ENCODE measurements around the gene ERN1. TPM values are rescaled to one million over a fixed set of nuclear protein-coding genes. Genes with fewer than 3 reads are reported as not detected.
A peak's percentile ranks its signal among the peaks of the same experiment; 100 is the strongest.

Gene ERN1
- total RNA-seq, 4 donors from 2014 or later: 7.8 to 29.2 (median 12.8) TPM

DNA sequence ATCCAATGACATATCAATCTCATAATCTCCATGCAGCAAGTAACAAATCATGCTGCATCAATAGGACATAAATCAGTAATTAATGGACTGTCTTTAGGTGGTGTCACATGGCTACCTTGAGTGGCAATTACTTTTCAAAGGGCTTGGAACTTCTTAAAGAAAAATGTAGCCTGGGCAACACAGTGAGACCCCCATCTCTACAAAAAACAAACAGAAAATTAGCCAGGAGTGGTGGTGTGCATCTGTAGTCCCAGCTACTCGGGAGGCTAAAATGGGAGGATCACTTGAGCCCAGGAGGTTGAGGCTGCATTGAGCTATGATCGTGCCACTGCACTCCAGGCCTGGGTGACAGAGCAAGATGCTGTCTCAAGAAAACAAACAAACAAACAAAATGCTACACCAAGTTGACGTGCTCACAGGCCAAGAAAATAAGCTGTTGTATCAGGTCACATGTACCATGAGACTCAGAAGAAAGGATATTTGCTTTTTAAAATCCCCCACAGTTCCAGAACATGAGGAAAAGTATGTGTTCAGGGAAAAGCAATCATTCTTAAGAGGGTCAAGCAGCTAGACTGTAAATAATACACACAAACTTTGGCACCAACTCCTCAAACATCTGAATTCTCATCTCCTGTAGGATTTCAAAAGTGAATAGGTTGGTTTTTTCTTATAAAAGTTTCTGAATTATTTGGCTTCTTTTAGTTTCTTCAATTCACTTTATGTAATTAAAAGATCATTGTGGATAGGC, 23.8 kb upstream of the ERN1 start:
- TF ChIP-seq, protein P1, sequence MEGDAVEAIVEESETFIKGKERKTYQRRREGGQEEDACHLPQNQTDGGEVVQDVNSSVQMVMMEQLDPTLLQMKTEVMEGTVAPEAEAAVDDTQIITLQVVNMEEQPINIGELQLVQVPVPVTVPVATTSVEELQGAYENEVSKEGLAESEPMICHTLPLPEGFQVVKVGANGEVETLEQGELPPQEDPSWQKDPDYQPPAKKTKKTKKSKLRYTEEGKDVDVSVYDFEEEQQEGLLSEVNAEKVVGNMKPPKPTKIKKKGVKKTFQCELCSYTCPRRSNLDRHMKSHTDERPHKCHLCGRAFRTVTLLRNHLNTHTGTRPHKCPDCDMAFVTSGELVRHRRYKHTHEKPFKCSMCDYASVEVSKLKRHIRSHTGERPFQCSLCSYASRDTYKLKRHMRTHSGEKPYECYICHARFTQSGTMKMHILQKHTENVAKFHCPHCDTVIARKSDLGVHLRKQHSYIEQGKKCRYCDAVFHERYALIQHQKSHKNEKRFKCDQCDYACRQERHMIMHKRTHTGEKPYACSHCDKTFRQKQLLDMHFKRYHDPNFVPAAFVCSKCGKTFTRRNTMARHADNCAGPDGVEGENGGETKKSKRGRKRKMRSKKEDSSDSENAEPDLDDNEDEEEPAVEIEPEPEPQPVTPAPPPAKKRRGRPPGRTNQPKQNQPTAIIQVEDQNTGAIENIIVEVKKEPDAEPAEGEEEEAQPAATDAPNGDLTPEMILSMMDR (IDR thresholded peaks at IDR 0.05): no peak
- no peak for TF ChIP-seq POLR2AphosphoS5 (IDR thresholded peaks at IDR 0.05)
- TF ChIP-seq POLR2A (IDR thresholded peaks at IDR 0.05): no peak
- TF ChIP-seq EP300 (IDR thresholded peaks at IDR 0.05; ENCODE audit: low read depth): no peak
- no peaks in the 10 kb centered on the region for H3K9me3 ChIP-seq
- no peaks in the 10 kb centered on the region for H3K27me3 ChIP-seq
- peaks cover 0 to 3% (median 0%) of the 10 kb centered on the region in 4 donors for H3K36me3 ChIP-seq
- in situ Hi-C loops (cut with MboI; ENCODE audit: low pct_ligation_motif_present in 1 of 4, low pct_unique_long_range_greater_than_20kb in 1 of 4, low sequenced_read_pairs in 3 of 4) (loop anchor here in 3 of 4 donors (10.0 to 25.0 kb wide), 3 partner anchors 109 to 134 kb away; partner anchors contain the start of gene TEX2 (in 1 of the 3)), intact Hi-C loops (cut with DNase I; ENCODE audit: low total_unique reads) (no loop called here)
- H3K4me3 ChIP-seq: no peak overlapping the region
- DNase-seq: no peak
- H3K4me1 ChIP-seq: peaks cover 7 to 25% (median 13%) of the 10 kb centered on the region in 4 donors
- WGBS, 2 donors (ENCODE audit: low coverage in 1 of 2): 85 to 100% methylated on average over 1 to 3 of the region's 3 CpGs
- H3K27ac ChIP-seq: no peak overlapping the region

DNA sequence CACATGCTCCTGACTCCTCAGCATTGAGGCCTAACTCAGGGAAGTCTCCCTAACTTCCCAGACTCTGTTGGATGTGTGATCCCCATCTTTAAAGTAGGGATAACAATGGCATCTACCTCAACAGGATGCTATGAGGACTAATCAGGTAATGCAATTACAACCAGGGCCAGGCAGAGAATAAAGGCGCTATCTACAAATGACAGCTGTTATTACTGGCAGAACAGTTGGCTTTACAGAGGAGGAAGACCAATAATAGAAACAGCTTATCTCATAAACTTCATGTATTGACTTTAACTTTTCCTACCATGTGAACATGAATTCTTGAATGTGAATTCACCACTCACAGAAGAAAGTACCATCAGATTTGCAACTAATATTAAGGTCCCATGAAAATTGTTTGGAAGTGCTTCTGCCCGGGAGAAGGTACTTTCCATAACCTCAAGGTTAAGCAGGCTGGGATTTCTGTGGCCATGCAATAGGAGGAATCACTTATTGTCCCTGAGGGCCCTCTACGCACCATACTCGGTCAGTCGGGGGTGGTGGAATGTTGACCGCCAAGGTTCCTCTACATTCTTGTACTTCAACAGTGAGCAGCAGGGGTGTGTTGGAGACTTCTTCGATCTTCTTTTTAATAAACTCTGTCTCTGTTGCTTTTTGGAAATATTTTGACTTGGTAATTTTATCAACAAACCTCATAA, 22.6 kb upstream of the ERN1 start:
- TF ChIP-seq, protein P1 (IDR thresholded peaks at IDR 0.05): no peak
- no peak for TF ChIP-seq EP300 (IDR thresholded peaks at IDR 0.05; ENCODE audit: low read depth)
- TF ChIP-seq POLR2AphosphoS5 (IDR thresholded peaks at IDR 0.05): no peak
- no peak for TF ChIP-seq POLR2A (IDR thresholded peaks at IDR 0.05)
- Histone ChIP-seq H3K4me1 (peaks cover 7 to 25% (median 16%) of the 10 kb centered on the region in 4 donors), H3K27ac (no peak overlapping the region), H3K36me3 (peaks cover 0 to 3% (median 0%) of the 10 kb centered on the region in 4 donors), H3K4me3 (no peak overlapping the region), H3K9me3 (no peaks in the 10 kb centered on the region), H3K27me3 (no peaks in the 10 kb centered on the region)
- intact Hi-C loops (cut with DNase I; ENCODE audit: low total_unique reads): no loop called here
- WGBS, 2 donors (ENCODE audit: low coverage in 1 of 2): 91 to 94% methylated on average over 5 to 7 of the region's 7 CpGs
- in situ Hi-C loops (cut with MboI; ENCODE audit: low pct_ligation_motif_present in 1 of 4, low pct_unique_long_range_greater_than_20kb in 1 of 4, low sequenced_read_pairs in 3 of 4): loop anchor here in 3 of 4 donors (10.0 to 25.0 kb wide), 3 partner anchors 110 to 135 kb away; partner anchors contain the start of gene TEX2 (in 1 of the 3)
- DNase-seq: no peak

DNA sequence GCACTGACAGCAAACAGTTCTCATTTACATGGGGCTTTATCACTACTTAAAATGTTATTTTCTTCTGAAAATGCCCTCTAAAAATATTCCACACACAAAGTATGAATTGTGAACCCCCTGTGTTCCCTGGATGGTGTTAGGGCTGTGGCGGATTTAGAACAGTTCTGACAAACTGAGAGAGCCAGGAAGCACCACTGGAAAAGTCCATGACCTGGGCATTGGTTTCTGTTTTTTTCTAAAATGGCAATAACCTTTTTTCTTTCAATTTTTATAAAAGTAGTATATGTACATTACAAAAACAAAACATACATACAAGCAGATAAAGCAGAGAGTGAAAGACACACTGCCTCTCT, 21.0 kb upstream of the ERN1 start:
- DNase-seq: no peak
- intact Hi-C loops (cut with DNase I; ENCODE audit: low total_unique reads): no loop called here
- Histone ChIP-seq H3K36me3 (peaks cover 0 to 3% (median 0%) of the 10 kb centered on the region in 4 donors), H3K4me3 (no peak overlapping the region), H3K9me3 (no peaks in the 10 kb centered on the region), H3K27ac (peak overlapping the region in 1 of 4 donors; percentile 14), H3K27me3 (no peaks in the 10 kb centered on the region), H3K4me1 (peaks cover 10 to 25% (median 18%) of the 10 kb centered on the region in 4 donors)
- no peak for TF ChIP-seq EP300 (IDR thresholded peaks at IDR 0.05; ENCODE audit: low read depth)
- TF ChIP-seq, protein P1 (IDR thresholded peaks at IDR 0.05): no peak
- no peak for TF ChIP-seq POLR2AphosphoS5 (IDR thresholded peaks at IDR 0.05)
- TF ChIP-seq POLR2A (IDR thresholded peaks at IDR 0.05): no peak
- in situ Hi-C loops (cut with MboI; ENCODE audit: low pct_ligation_motif_present in 1 of 4, low pct_unique_long_range_greater_than_20kb in 1 of 4, low sequenced_read_pairs in 3 of 4): loop anchor here in 3 of 4 donors (10.0 to 25.0 kb wide), 3 partner anchors 111 to 136 kb away; partner anchors contain the start of gene TEX2 (in 1 of the 3)
- WGBS, 2 donors (ENCODE audit: low coverage in 1 of 2): 92 to 100% methylated on average over 1 of the region's 1 CpG
